IMR-90 (cell line): ENCODE results near the gene UGT8. TPM values are rescaled to one million over a fixed set of nuclear protein-coding genes. Genes with fewer than 3 reads are reported as not detected.

Source experiments
- ATAC-seq: fragments of 200-7000 bp; cut with Tn5 transposase; 2 replicates; pipeline ENCODE4 v1.9.1; 2020; ENCODE audit warnings: low read depth, mild to moderate bottlenecking, moderate library complexity
- BruUV-seq: library from RNA; stranded (reverse); fragments of 400-500 nt; replicated peaks from 2 replicates; lab custom pipeline; 2021; lab: Mats Ljungman, UMichigan
- CTCF ChIA-PET: fragments of 300-600 bp; formaldehyde crosslinking; extraction: SDS; loops from one replicate; lab custom pipeline; 2021; ENCODE audit warnings: antibody characterized with exemption; lab: Yijun Ruan, JAX
- POLR2A ChIA-PET: fragments of 300-600 bp; sonication (Branson Sonifier 250); formaldehyde crosslinking; loops from one replicate; lab custom pipeline; 2022; ENCODE audit warnings: antibody characterized with exemption; ENCODE audit not compliant: unreplicated experiment; lab: Charles Lee
- DNase-seq: peaks from one replicate; pipeline ENCODE4 v3.0.0; 2013
- H2AFZ ChIP-seq: replicated peaks from 2 replicates; pipeline ENCODE3; 2013; ENCODE audit warnings: low read length, mild to moderate bottlenecking; ENCODE audit not compliant: poor library complexity
- H2AK5ac ChIP-seq: 2 replicates; pipeline ENCODE4 v1.6.1; 2013; ENCODE audit warnings: low read depth, low read length, inconsistent platforms
- H2AK9ac ChIP-seq: replicated peaks from 2 replicates; pipeline ENCODE3; 2013; ENCODE audit warnings: mild to moderate bottlenecking, low read depth, low read length, moderate library complexity; ENCODE audit not compliant: poor library complexity
- H2BK120ac ChIP-seq: 2 replicates; pipeline ENCODE4 v1.6.1; 2013; ENCODE audit warnings: low read depth, low read length, inconsistent platforms
- H2BK15ac ChIP-seq: 3 replicates; pipeline ENCODE4 v1.6.1; 2013; ENCODE audit warnings: low read depth, low read length, inconsistent platforms
- H2BK20ac ChIP-seq: 2 replicates; pipeline ENCODE4 v1.6.1; 2013; ENCODE audit warnings: low read depth, mild to moderate bottlenecking, inconsistent platforms, low read length, moderate library complexity
- H2BK5ac ChIP-seq: 2 replicates; pipeline ENCODE4 v1.6.1; 2013; ENCODE audit warnings: mild to moderate bottlenecking, low read depth, low read length, inconsistent platforms; ENCODE audit not compliant: poor library complexity, severe bottlenecking
- H3K14ac ChIP-seq: replicated peaks from 2 replicates; pipeline ENCODE4 v1.6.1; 2013; ENCODE audit warnings: low read depth, low read length, inconsistent platforms
- H3K18ac ChIP-seq: 2 replicates; pipeline ENCODE4 v1.6.1; 2013; ENCODE audit warnings: low read depth, low read length, control low read depth
- H3K23ac ChIP-seq: 2 replicates; pipeline ENCODE4 v1.6.1; 2013; ENCODE audit warnings: low read depth, low read length, inconsistent platforms
- H3K27ac ChIP-seq: 2 replicates; pipeline ENCODE4 v1.5.1; 2013; ENCODE audit warnings: mild to moderate bottlenecking, control low read depth, low read length; ENCODE audit not compliant: insufficient read depth
- H3K27me3 ChIP-seq: 2 replicates; pipeline ENCODE4 v1.6.1; 2013; ENCODE audit warnings: low read length; ENCODE audit not compliant: control insufficient read depth, insufficient read depth
- H3K36me3 ChIP-seq: 2 replicates; pipeline ENCODE4 v1.6.1; 2013; ENCODE audit warnings: low read length, mixed read lengths; ENCODE audit not compliant: control insufficient read depth, insufficient read depth
- H3K4ac ChIP-seq: 2 replicates; pipeline ENCODE4 v1.6.1; 2013; ENCODE audit warnings: low read depth, low read length, inconsistent platforms
- H3K4me1 ChIP-seq: 2 replicates; pipeline ENCODE4 v1.6.1; 2013; ENCODE audit warnings: low read length, mixed read lengths; ENCODE audit not compliant: control insufficient read depth, insufficient read depth
- H3K4me2 ChIP-seq: 2 replicates; pipeline ENCODE4 v1.6.1; 2013; ENCODE audit warnings: low read depth, mild to moderate bottlenecking, control low read depth, low read length, moderate library complexity
- H3K4me3 ChIP-seq: 2 replicates; pipeline ENCODE4 v1.5.1; 2013; ENCODE audit warnings: low read depth, mild to moderate bottlenecking, control low read depth, low read length, moderate library complexity; ENCODE audit not compliant: insufficient read depth
- H3K56ac ChIP-seq: 2 replicates; pipeline ENCODE4 v1.6.1; 2013; ENCODE audit warnings: low read length, inconsistent platforms; ENCODE audit not compliant: insufficient read depth; ENCODE audit errors: extremely low read depth
- H3K79me1 ChIP-seq, 2 experiments: 2 replicates each; pipeline ENCODE4 v1.6.1; 2013; ENCODE audit warnings: low read length in 2 of 2, inconsistent platforms in 1 of 2, low read depth in 1 of 2
- H3K9ac ChIP-seq: 2 replicates; pipeline ENCODE4 v1.6.1; 2013; ENCODE audit warnings: low read depth, low read length, control low read depth
- H3K9me1 ChIP-seq: 2 replicates; pipeline ENCODE4 v1.6.1; 2013; ENCODE audit warnings: low read length, inconsistent platforms; ENCODE audit not compliant: insufficient read depth
- H3K9me3 ChIP-seq: 2 replicates; pipeline ENCODE4 v1.6.1; 2013; ENCODE audit warnings: low read length; ENCODE audit not compliant: control insufficient read depth, insufficient read depth
- H4K20me1 ChIP-seq: 2 replicates; pipeline ENCODE4 v1.6.1; 2013; ENCODE audit warnings: low read length, inconsistent platforms; ENCODE audit not compliant: insufficient read depth
- H4K5ac ChIP-seq: 2 replicates; pipeline ENCODE4 v1.6.1; 2013; ENCODE audit warnings: mild to moderate bottlenecking, low read depth, low read length, control low read depth
- H4K8ac ChIP-seq, 2 experiments: 2 replicates each; pipeline ENCODE4 v1.6.1; 2013; ENCODE audit warnings: low read depth in 2 of 2, low read length in 2 of 2, control low read depth in 1 of 2, inconsistent platforms in 1 of 2
- H4K91ac ChIP-seq: 2 replicates; pipeline ENCODE4 v1.6.1; 2013; ENCODE audit warnings: low read depth, low read length, inconsistent platforms; ENCODE audit not compliant: insufficient read depth
- BHLHE40 ChIP-seq: fragments of 150-350 bp; IDR thresholded peaks from 2 replicates; pipeline ENCODE4 v1.6.1; 2016; ENCODE audit warnings: mild to moderate bottlenecking, low read depth, low read length
- CEBPB ChIP-seq: IDR thresholded peaks from 2 replicates; pipeline ENCODE4 v1.6.1; 2012; ENCODE audit warnings: low read depth, low read length, improper control_type of control experiment
- CHD1 ChIP-seq: IDR thresholded peaks from 2 replicates; pipeline ENCODE4 v1.6.1; 2012; ENCODE audit warnings: low read depth, low read length, improper control_type of control experiment
- CTCF ChIP-seq: conservative IDR thresholded peaks from 2 replicates; pipeline ENCODE4 v1.5.1; 2012; ENCODE audit warnings: mild to moderate bottlenecking, low read depth, low read length, improper control_type of control experiment
- ELK1 ChIP-seq: fragments of 150-350 bp; IDR thresholded peaks from 2 replicates; pipeline ENCODE4 v1.6.1; 2016; ENCODE audit warnings: low read depth, mild to moderate bottlenecking, low read length, moderate library complexity, borderline replicate concordance
- FOS ChIP-seq: fragments of 150-350 bp; IDR thresholded peaks from 2 replicates; pipeline ENCODE4 v1.6.1; 2016; ENCODE audit warnings: low read depth, low read length
- MAFK ChIP-seq: IDR thresholded peaks from 2 replicates; pipeline ENCODE4 v1.6.1; 2012; ENCODE audit warnings: low read depth, low read length, improper control_type of control experiment
- MAZ ChIP-seq: IDR thresholded peaks from 2 replicates; pipeline ENCODE4 v1.6.1; 2012; ENCODE audit warnings: low read depth, mild to moderate bottlenecking, low read length, improper control_type of control experiment, moderate library complexity, borderline replicate concordance
- MXI1 ChIP-seq: IDR thresholded peaks from 2 replicates; pipeline ENCODE4 v1.6.1; 2012; ENCODE audit warnings: low read depth, mild to moderate bottlenecking, low read length, moderate library complexity, borderline replicate concordance
- NFE2L2 ChIP-seq: fragments of 150-350 bp; IDR thresholded peaks from 2 replicates; pipeline ENCODE4 v1.6.1; 2016; ENCODE audit warnings: low read depth, mild to moderate bottlenecking, low read length
- POLR2A ChIP-seq: IDR thresholded peaks from 2 replicates; pipeline ENCODE4 v1.6.1; 2012; ENCODE audit warnings: mild to moderate bottlenecking, low read depth, low read length
- RAD21 ChIP-seq: IDR thresholded peaks from 2 replicates; pipeline ENCODE4 v1.6.1; 2012; ENCODE audit warnings: low read length, improper control_type of control experiment
- RCOR1 ChIP-seq: IDR thresholded peaks from 2 replicates; pipeline ENCODE4 v1.6.1; 2012; ENCODE audit warnings: mild to moderate bottlenecking, low read length, improper control_type of control experiment; ENCODE audit not compliant: insufficient replicate concordance
- RFX5 ChIP-seq: IDR thresholded peaks from 2 replicates; pipeline ENCODE4 v1.8.0; 2012; ENCODE audit warnings: low read depth, mild to moderate bottlenecking, low read length, moderate library complexity
- SMC3 ChIP-seq: fragments of 150-350 bp; IDR thresholded peaks from 2 replicates; pipeline ENCODE4 v1.6.1; 2016; ENCODE audit warnings: low read depth, mild to moderate bottlenecking, antibody characterized with exemption, low read length, moderate library complexity
- USF2 ChIP-seq: fragments of 150-350 bp; IDR thresholded peaks from 2 replicates; pipeline ENCODE4 v1.6.1; 2017; ENCODE audit warnings: mild to moderate bottlenecking, antibody characterized with exemption, low read length, low read depth
- WGBS, 2 experiments: methylation state at CpG; one replicate each; pipeline versions ENCODE4 v1.1.5 to v1.1.7; 2013; ENCODE audit warnings: missing lambda C conversion rate in 2 of 2; ENCODE audit not compliant: insufficient read length in 1 of 2; ENCODE audit errors: extremely low coverage in 2 of 2; 5-methylcytosine and 5-hydroxymethylcytosine counted together
- dilution Hi-C: fragments of 300-500 bp; cut with HindIII; formaldehyde crosslinking; loops from one replicate; pipeline ENCODE4 v1.14.3; 2018; ENCODE audit warnings: low sequenced_read_pairs; ENCODE audit not compliant: unreplicated experiment
- in situ Hi-C: fragments of 300-500 bp; cut with MboI; formaldehyde crosslinking; loops from 3 replicates; pipeline ENCODE4 v1.14.3; 2019; ENCODE audit warnings: low sequenced_read_pairs, inconsistent platforms, mixed read lengths
- intact Hi-C: fragments of 100-400 bp; cut with micrococcal nuclease; formaldehyde crosslinking; loops from 2 replicates; pipeline ENCODE4 v1.10.0; 2022
- polyA plus RNA-seq, 3 experiments: library from polyadenylated mRNA; depleted of rRNA; stranded (reverse); fragments of >200 nt; gene quantifications; 2 replicates each; pipeline ENCODE4 v1.2.3, GENCODE V29; 2012; ENCODE audit warnings: low replicate concordance in 1 of 3
- total RNA-seq: library from RNA; depleted of rRNA; stranded (reverse); fragments of >200 nt; gene quantifications from 2 replicates; pipeline ENCODE4 v1.2.3, GENCODE V29; 2012

The UGT8 gene
- total and polyA plus RNA-seq, 2 of the 4 experiments (the other 2 are of a cell fraction), result not detected

GRCh38 chr4:114673306-114673705, 74.7 kb downstream of the UGT8 start:
- dilution Hi-C loops, result no loop called here
- POLR2A ChIA-PET, result no interaction called here

More at GRCh38 chr4:114673306-114673705, 74.7 kb downstream of the UGT8 start:
- no peaks in the 10 kb centered on the region for H4K20me1 ChIP-seq
- in situ Hi-C loops (no loop called here), intact Hi-C loops (no loop called here)
- H2AK5ac ChIP-seq, result no peak overlapping the region
- no peak overlapping the region for H3K27ac ChIP-seq
- H3K36me3 ChIP-seq, result no peaks in the 10 kb centered on the region
- H3K27me3 ChIP-seq, result no peaks in the 10 kb centered on the region
- no peaks in the 10 kb centered on the region for H3K79me1 ChIP-seq
- no TSS peak for BruUV-seq
- H3K4me1 ChIP-seq, result no peaks in the 10 kb centered on the region
- H4K5ac ChIP-seq, result no peak overlapping the region
- H3K9ac ChIP-seq, result no peak overlapping the region
- no peak overlapping the region for H4K8ac ChIP-seq
- no peak overlapping the region for H3K14ac ChIP-seq
- no CpG with 5 or more reads among the region's 2 CpGs for WGBS, 2 experiments
- DNase-seq, result no peak
- H3K4ac ChIP-seq, result no peak overlapping the region
- no peak for ATAC-seq
- no peak overlapping the region for H3K56ac ChIP-seq
- H2BK120ac ChIP-seq, result no peak overlapping the region
- H2AK9ac ChIP-seq, result no peak overlapping the region
- no peak overlapping the region for H3K23ac ChIP-seq
- H3K9me1 ChIP-seq, result no peaks in the 10 kb centered on the region
- no peak overlapping the region for H2BK15ac ChIP-seq
- H3K4me3 ChIP-seq, result no peak overlapping the region
- H2BK5ac ChIP-seq, result no peak overlapping the region
- no peak for TF ChIP-seq CEBPB
- no peak for TF ChIP-seq SMC3
- TF ChIP-seq MAZ, result no peak
- no peak for TF ChIP-seq NFE2L2
- no peak for TF ChIP-seq RFX5
- TF ChIP-seq BHLHE40, result no peak
- no peak for TF ChIP-seq MXI1
- no peak for TF ChIP-seq CHD1
- no peak for TF ChIP-seq ELK1
- no peak for TF ChIP-seq FOS
- no peak for TF ChIP-seq CTCF
- no peak for TF ChIP-seq USF2
- no peak for TF ChIP-seq RAD21
- no peak for TF ChIP-seq POLR2A
- TF ChIP-seq RCOR1, result no peak
- no peak for TF ChIP-seq MAFK
- no peak overlapping the region for H2AFZ ChIP-seq
- CTCF ChIA-PET, result no interaction called here
- H3K9me3 ChIP-seq, result no peaks in the 10 kb centered on the region
- H3K18ac ChIP-seq, result no peak overlapping the region
- no peak overlapping the region for H2BK20ac ChIP-seq
- no peak overlapping the region for H3K4me2 ChIP-seq
- no peak overlapping the region for H4K91ac ChIP-seq
